ENCODE data around the gene RPP40.
A peak's percentile ranks its signal among the peaks of the same experiment; 100 is the strongest.
"Not testable (repeated sequence)": the region's sequence is repeated elsewhere in the genome, so short reads cannot be mapped to it uniquely, and the experiment has no call there.

Gene RPP40

DNA sequence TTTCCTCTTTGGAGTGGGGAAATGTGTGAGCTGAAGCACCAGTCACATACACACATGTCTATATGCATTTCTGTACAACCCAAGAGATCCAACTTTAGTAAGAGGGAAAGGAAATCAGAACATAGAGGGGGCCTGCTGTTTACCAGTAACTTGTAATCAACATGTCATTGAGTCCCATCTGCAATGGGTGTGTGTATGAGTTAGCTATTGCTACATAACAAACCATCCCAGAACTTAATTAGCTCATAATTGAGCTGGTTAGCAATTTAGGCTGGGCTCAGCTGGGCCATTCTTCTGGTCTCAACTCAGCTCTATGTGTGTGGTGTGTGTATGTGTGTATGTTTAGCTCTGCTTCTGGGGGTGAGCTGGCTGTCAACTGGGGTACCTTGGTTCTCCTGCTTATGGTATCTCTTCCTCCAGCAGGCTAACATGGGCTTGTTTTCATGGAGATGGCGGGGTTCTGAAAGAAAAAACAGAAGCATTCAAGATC is 10.3 kb upstream of the RPP40 start:
- no peak for DNase-seq

DNA sequence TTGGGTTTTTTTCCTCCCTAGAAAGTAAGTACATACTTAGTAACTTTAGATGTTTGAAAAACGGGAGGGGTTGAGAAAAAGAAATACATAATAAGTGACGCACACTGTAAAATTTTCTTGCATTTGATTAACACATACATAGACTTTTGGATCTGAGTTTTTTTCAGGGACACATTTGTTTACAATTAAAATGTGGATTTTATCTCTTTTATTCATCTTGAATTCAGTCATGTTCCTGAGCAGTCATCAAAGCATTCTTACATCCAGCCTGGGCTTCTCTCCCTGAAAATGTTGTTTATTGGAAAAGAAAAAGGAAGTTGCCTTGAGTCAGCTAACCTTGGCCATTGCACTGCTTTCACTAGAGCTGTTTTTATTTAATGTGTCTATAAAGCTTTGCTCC is 8.7 kb upstream of the RPP40 start:
- DNase-seq = no peak

DNA sequence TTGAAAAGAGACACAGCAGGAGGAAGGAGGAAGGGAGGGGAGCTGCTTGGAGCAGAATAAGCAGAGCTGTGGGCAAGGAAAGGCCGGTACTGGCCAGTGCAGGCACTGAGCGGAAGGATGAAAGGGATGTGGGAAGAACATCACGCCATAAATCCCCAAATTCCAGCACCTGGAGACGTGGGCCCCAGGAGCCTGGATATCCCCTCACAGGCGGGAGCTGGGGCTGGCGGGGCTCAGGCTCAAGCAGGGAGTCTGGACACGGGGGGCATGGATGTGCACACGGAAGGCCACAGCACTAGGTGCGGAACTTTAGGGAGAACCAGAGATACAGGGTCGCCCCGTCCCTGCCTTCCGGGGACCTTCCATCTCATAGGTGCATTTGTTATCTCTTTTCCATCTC is 7.5 kb upstream of the RPP40 start:
- DNase-seq = no peak

DNA sequence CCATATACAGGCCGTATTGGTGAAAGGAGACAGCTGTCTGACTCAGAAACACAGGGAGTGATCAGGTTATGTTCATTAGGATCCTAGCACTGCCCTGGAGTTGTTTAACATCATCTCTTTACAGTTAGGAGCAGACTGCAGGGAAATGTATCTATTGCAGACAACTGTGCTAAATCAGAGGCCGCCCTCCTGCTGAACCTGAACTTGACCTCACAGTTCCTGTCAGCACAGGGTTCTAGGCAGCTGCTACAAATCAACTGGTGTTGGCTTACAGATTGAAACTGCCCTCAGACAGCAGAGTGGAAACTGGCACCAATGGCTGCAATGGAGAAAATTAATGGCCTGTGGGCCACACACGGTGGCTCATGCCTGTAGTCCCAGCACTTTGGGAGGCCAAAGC is 3.7 kb upstream of the RPP40 start:
- no peak for DNase-seq

DNA sequence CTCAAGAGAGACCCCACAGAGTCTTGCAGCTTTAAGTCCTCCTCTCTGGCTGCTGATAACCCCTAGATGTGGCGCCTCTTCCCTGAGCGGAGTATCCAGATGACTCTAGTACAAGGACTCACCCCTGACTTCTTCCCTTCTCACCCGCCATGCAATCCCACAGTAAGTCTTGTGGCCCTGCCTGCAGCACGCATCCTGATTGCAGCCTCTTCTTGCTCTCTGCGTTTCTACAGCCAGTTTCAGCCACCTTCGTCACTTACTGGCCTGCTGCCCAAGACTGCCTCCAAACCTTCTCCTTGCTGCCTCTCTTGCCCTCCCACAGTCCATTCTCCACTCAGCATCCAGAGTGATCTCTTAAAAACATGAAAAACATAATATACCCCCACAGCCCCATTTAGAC is 2.4 kb upstream of the RPP40 start:
- DNase-seq = no peak

DNA sequence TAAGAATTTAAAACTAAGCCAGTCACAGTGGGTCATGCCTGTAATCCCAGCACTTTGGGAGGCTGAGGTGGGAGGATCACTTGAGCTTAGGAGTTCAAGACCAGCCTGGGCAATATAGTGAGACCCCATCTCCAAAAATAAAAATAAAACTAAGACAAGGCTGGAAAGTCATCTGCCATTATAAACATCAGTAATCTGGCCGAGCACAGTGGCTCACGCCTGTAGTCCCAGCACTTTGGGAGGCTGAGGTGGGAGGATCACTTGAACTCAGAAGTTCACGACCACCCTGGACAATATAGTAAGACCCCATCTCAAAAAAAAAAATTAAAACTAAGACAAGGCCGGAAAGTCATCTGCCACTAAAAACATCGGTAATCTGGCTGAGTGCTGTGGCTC is 1.2 kb upstream of the RPP40 start:
- not testable (repeated sequence) for DNase-seq

DNA sequence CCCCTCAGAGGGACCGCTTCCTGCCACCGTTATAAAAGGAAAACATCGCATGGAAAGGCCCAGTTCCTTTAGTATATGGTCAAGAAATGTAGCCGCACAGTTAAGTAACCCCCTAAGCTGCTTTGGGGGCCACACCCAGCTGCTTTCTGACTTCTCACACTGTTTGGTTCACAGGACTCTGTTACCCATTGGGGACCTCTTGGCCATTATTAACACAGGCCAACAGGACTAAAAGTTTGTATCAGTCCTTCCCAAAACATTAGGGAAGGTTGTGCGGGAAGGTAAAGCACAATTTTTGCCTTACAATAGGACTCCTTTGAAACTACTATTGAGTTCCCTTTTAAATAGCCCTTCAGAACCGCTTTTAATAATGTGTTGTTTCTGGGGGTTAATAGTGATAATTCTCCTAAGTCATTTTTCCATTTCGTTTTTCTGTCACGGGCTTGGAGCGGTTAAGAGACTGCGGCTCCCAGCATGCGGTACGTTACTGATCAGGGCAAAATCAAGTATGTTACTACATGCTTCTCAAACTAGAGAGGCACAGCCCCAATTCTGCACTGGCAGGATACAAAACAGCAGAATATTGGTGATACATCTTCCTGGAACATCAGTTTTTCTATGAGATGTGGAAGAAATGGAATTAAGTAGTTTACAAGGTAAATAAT is 668 bp upstream of the RPP40 start:
- DNase-seq = peak; percentile 14

DNA sequence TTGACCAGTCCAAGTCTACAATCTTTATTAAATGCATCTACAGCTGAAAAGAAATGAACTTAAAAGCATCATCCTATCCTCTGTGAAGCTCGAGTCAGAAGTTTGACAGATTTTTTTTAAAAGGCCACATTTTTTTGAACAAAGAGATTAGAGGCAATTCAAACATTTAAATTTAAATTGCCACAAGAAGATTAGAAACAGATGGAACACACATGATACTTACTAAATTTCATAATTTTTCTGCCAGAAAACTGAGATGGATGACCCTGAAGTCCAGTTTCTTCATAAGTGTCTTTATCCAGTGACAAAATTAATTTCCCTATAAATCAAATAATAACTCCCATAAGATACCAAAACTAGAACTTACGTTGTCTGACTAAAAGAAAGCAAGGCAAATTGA is 4.3 kb downstream of the RPP40 start:
- no peak for DNase-seq

DNA sequence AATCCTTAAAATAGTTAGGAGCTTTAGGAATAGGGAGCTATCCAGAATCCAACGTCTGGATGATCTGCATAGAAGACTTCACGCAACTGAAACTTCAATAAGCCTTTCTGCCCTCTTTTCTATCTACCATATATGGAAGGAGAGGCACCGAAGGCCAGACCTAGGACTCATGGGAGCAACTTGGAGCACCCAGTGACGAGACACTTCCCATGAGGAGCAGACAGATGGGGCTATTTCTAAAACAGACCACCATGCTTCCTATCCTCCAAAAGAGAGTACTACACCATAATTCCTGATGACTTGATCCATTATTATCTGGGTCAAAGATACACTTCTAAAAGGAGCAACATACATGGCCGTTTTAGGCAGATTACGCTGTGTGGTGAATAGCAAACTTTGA is 6.0 kb downstream of the RPP40 start:
- DNase-seq = no peak

DNA sequence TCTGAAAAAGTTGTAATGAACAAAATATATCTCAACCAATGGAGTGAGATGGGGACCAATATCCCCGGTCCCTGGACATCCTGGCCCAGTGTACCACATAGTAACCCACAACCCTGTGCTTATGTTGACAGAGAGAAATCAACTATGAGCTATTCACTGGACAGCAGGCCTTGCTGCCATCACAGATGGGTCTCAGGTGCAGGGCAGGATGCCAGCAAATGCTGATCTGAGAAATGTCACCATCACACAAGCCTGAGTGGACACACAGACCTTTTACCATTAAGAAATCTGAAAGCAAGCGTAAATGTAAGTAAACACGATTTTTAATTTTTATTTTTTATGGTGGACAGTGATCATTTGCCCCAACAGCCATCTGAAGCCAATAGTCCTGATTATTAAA is 9.1 kb downstream of the RPP40 start:
- DNase-seq = no peak

DNA sequence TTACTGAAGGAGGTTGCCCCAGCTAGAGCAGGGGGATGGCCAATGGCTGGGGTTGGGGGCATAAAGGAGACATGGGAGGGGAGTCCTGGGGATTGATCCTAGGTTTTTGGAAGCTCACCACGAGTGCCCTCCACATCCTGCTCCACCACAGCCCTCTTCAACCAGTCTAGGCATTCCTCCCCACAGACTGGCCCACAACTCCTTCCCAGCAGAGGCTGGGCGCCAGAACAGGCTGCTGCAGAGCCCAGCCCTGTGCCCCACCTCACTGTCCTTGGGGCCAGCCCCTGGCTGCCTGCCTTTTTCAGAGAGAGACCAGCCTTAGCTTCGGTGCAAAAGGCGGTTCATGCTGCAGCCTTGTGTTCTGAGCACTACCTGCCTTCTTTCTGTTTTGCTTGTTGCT is 16.4 kb downstream of the RPP40 start:
- DNase-seq = no peak

DNA sequence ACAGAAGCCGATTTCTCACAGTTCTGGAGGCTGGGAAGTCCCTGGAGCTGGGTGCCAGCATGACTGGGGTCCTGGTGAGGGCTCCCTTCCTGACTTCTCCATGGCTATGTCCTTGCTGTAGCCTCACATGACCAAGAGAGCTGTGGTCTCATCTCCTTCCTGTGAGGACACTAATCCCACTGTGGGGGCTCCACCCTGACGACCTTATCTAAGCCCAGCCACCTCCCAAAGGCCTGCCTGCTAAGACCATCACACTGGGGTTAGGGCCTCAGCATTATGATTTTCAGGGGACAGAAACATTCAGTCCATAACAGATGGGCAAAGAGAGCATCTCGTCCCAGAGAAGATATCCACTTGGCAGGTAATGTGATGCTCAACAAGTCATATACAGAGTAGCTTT is 16.8 kb downstream of the RPP40 start:
- no peak for DNase-seq

DNA sequence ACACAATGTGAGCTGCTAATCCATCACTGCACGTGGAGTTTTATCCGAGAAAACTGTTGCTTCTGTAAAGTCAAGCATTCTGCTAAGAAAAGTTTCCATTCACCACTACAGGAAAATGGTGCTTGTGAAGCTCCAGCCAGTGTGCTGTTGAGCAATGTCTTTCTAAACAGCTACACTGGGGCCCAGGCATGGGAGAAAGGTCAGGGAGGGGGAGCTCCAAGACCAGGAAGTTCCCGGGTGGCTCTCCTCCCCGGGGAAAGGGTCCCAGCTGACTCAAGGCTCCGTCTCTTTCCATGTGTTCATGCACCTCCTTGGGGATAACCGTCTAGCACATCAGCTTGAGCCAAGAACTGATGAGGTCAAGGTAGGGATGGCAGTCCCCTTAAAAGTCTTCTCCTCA is 20.5 kb downstream of the RPP40 start:
- DNase-seq = no peak

DNA sequence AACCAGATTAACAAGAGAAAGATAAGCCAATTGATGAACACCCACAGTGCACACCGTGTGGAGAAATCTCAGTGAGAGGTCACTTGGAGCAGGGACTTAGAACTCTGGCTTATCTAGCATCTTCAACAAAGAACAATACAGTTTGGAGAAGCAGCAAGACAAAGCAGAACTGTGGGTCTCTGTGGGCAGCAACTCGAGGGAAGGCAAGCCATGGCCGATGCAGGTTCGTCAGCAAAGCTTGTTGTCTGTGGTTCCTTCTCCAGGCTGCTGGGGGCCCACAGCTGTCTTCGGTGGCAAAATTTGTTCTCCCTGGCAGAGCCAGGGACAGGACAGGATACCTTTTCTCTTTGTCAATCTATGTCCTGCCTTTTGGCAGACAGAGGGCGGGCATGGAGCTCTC is 22.1 kb downstream of the RPP40 start:
- DNase-seq = no peak

DNA sequence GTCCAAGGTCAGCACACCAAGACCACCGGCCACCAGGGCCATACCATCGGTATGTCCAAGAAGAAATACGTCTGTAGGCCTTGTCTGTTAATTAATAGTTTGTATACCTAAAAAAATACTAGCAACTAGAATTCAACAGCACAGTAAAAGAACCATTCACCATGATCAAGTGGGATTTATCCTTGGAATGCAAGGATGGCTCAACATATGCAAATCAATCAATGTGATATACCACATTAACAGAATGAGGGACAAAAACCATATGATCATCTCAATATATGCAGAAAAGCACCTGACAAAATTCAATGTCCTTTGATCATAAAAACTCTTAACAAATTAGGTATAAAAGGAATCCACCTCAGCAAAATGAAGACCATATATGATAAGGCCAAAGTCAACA is 24.4 kb downstream of the RPP40 start:
- no peak for DNase-seq

DNA sequence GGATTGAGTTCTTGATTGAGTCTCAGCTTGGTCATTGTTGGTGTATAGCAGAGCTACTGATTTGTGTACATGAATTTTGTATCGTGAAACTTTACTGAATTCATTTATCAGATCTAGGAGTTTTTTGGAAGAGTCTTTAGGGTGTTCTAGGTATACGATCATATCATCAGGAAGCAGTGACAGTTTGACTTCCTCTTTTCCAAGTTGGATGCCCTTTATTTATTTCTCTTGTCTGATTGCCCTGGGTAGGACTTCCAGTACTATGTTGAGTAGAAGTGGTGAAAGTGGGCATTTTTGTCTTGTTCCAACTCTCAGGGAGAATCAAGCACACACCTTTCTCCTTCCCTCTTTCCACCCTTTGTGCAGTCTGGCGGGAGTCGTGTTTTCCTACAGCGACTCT is 26.4 kb downstream of the RPP40 start:
- no peak for DNase-seq

DNA sequence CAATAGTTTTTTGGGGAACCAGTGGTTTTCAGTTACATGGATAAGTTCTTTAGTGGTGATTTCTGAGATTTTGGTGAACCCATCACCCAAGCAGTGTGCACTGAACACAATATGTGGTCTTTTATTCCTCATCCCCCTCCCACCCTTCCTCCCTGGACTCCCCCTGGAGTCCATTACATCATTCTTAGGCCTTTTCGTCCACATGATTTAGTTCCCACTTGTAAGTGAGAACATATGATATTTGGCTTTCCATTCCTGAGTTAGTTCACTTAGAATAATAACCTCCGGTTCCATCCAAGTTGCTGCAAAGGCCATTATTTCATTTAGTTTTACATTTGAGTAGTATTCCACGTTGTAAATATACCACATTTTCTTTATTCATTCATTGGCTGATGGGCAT is 28.3 kb downstream of the RPP40 start:
- no peak for DNase-seq

DNA sequence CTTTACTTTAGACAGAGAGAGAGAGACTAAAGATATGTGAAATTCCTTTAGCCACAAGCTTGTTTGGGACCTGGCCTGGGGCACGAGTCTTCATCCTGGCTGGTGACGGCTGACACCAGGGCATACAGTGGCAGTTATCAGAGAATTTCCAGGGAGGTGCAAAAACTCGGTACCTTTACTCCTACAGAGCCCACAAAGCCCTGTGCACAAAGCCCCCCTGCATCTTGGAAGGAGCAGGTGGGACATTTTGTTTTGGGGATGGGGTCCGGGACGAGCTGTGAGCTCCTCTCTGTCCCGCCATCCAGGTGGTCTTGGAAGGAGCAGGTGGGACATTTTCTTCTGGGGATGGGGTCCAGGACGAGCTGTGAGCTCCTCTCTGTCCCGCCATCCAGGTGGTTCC is 28.9 kb downstream of the RPP40 start:
- DNase-seq = no peak

DNA sequence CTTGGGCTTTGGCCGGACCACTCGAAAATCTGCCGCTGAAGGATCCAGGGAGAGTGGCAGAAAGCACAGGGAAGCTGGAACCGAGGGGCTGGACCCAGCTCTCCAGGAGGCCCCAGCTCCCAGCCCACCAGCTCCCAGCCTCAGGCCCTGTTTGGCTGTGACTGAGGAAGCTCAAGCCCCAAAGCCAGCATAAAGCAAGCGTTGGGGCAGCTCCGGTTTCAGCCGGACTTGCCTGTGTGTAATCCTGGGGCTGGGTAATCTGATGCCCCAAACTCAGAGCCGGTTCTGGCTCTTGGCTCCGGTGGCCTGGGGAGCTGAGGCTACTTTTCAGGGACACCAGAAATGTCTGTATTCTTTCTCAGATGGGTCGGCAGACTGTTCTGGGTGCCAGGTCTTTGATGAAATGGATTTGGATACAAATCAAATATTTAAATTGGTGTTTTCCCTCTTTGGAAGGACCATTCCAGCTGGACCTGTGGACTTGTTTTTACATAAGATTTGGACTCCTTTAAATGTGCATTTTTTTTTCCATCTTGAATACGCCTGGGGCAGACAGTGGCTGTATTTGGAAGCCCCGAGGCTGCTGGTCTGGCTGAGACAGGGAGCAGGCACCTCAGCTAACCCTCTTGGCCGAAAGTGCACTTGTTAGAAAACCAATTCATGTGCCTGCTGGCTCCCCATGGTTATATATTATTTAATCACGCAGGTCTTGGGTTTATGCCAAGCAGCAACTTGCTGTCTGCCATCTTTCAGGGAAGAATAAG is 29.7 kb downstream of the RPP40 start:
- peak; percentile 59 for DNase-seq

DNA sequence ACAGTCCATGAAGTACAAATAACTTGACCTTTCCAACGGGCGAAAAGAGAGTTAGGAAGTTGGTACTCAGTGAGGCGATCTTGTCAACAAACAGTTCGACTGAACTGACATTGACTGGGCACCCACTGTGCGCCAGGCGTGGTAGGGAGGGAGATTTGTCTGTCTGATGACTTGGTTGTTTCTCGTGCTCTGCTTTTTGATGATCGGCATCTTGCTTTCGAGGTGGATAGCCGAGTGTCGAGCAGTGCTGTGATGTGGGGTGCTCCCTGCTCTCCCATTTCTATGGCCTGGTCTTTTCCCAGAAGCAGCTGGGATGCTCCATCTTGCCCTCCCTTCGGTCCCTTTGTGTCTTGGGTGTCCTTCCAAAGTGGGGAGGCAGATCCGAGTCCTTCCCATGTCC is 30.4 kb downstream of the RPP40 start:
- DNase-seq = no peak

DNA sequence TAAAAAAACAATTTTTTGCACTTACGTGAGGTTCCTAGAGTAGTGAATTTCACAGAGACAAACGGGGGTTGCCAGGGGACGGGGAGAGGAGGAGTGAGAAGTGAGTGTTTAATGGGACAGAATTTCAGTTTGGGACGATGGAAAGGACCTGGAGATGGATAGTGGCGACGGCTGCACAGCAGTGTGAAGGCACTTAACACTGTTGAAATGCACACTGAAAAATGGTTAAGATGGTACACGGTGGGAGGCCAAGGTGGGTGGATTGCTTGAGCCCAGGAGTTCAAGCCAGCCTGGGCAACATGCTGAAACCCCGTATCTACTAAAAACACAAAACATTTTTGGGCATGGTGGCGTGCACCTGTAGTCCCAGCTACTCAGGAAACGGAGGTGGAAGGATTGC is 31.4 kb downstream of the RPP40 start:
- DNase-seq = no peak

DNA sequence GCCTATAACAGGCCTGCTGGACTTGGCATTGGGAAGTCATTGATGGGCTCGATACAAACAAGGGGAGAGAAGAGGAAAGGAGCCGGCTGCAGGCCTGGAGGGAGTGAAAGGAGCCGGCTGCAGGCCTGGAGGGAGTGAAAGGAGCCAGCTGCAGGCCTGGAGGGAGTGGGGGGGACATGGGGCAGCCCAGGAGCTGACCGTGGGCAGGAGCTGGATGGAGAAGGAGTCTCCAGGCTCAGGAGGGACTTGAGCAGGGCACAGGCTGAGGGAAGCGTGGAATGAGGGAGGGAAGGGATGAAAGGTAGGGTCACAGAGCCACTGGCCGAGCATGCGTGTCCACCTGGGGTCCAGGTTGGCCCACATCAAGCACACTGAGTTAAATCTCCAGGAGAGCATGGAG is 32.0 kb downstream of the RPP40 start:
- DNase-seq = no peak

DNA sequence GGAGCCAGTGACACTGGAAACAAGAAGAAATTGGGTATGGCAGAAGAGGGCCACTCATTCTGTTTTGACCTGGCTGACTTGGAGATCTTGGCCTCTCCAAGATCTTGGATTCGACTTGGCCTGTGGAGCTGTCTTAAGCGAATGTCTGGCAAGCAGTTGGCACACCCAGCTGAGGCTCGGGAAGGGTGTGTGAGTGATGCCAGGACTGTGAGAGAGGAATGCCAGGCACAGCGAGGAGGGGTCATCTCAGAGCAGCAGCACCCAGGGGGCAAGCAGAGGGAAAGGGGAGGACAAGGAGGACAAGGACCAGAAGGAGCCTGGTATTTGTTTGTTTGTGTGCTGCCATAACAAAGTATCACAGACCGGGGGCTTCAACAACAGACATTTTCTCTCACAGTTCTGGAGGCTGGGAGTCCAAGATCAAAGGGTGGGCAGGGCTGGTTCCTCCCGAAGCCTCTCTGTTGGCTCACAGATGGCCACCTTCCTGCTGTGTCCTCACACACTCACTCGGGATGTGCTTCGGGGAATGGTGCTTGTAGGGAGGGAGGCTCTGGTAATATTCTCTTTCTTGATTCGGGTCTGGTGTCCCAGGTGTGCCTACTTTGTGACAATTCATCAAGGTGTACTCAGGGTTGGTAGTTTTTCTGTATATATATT is 33.0 kb downstream of the RPP40 start:
- DNase-seq = no peak

DNA sequence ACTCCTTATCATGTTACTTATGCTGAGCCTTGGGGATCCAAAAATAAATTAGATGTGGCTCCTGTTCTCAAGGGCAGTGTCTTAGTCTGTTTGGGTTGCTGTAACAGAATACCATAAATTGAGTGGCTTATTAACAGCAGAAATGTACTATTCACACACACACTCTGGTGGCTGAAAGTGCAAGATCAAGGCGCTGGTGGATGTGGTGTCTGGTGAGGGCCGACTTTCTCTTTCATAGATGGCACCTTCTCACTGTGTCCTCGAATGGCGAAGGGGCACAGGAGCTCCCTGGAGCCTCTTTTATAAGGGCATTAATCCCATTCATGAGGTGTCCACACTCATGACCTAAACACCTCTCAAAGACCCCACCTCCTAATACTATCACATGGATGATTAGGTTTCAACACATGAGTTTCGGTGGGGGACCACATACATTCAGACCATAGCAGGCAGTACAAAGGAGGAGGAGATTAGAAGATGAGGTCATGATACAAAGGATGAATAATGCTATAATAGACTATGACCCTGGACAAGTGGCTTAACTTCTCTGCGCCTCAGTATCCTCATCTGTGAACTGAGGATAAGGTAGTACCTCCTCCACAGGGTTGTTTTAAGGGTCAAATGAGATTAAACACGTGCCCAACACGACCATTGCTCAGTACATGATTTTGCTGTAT is 34.1 kb downstream of the RPP40 start:
- DNase-seq = no peak

Measured in NCI-H1092 treated with DMSO at 0.1 percent for 48 hours (cell line).